Measurements from ENCODE around the gene MAMDC4. TPM values are rescaled to one million over a fixed set of nuclear protein-coding genes. Genes with fewer than 3 reads are reported as not detected.

MAMDC4 gene
- total RNA-seq, 2 donors from 2014 or later, result 18.6 to 27.4 TPM

GRCh38 chr9:136890661-136891060 is 38.5 kb downstream of the MAMDC4 start:
- no peaks in the 10 kb centered on the region for H3K9me3 Mint-ChIP-seq
- no peak for ATAC-seq (replicated peaks)
- no peak overlapping the region for H3K4me3 Mint-ChIP-seq
- H3K27ac Mint-ChIP-seq, result no peak overlapping the region
- H3K36me3 Mint-ChIP-seq (ENCODE audit: low read depth), result peaks cover 56% of the 10 kb centered on the region
- H3K4me1 Mint-ChIP-seq, result peaks cover 11% of the 10 kb centered on the region
- H3K27me3 Mint-ChIP-seq, result no peaks in the 10 kb centered on the region

- peaks cover 23% of the 10 kb centered on the region for H3K4me1 Mint-ChIP-seq
- no peaks in the 10 kb centered on the region for H3K27me3 Mint-ChIP-seq
- ATAC-seq (replicated peaks), result no peak
- peaks cover 62% of the 10 kb centered on the region for H3K36me3 Mint-ChIP-seq (ENCODE audit: low read depth)
- no peak overlapping the region for H3K4me3 Mint-ChIP-seq
- peak overlapping the region; percentile 41 for H3K27ac Mint-ChIP-seq
- H3K9me3 Mint-ChIP-seq, result no peaks in the 10 kb centered on the region
Measured at GRCh38 chr9:136896027-136896426, 43.9 kb downstream of the MAMDC4 start.

- Mint-ChIP-seq H3K4me3 (no peak overlapping the region), H3K9me3 (no peaks in the 10 kb centered on the region), H3K36me3 (ENCODE audit: low read depth) (peaks cover 66% of the 10 kb centered on the region), H3K4me1 (peaks cover 28% of the 10 kb centered on the region), H3K27ac (no peak overlapping the region), H3K27me3 (no peaks in the 10 kb centered on the region)
- ATAC-seq (replicated peaks), result no peak
Measured at GRCh38 chr9:136898483-136899100, 46.4 kb downstream of the MAMDC4 start.

GRCh38 chr9:136899196-136899595 is 47.0 kb downstream of the MAMDC4 start:
- H3K27me3 Mint-ChIP-seq, result no peaks in the 10 kb centered on the region
- no peak overlapping the region for H3K27ac Mint-ChIP-seq
- no peak for ATAC-seq (replicated peaks)
- peaks cover 66% of the 10 kb centered on the region for H3K36me3 Mint-ChIP-seq (ENCODE audit: low read depth)
- no peaks in the 10 kb centered on the region for H3K9me3 Mint-ChIP-seq
- peaks cover 27% of the 10 kb centered on the region for H3K4me1 Mint-ChIP-seq
- no peak overlapping the region for H3K4me3 Mint-ChIP-seq

- peak overlapping the region; percentile 88 for H3K27ac Mint-ChIP-seq
- H3K27me3 Mint-ChIP-seq, result no peaks in the 10 kb centered on the region
- ATAC-seq (replicated peaks), result no peak
- H3K4me1 Mint-ChIP-seq, result peaks cover 25% of the 10 kb centered on the region
- peaks cover 71% of the 10 kb centered on the region for H3K36me3 Mint-ChIP-seq (ENCODE audit: low read depth)
- H3K4me3 Mint-ChIP-seq, result peak overlapping the region; percentile 70
- H3K9me3 Mint-ChIP-seq, result no peaks in the 10 kb centered on the region
Measured at GRCh38 chr9:136900556-136900955, 48.4 kb downstream of the MAMDC4 start.

GRCh38 chr9:136900988-136901515 is 48.9 kb downstream of the MAMDC4 start:
- Mint-ChIP-seq H3K4me3 (peak overlapping the region; percentile 70), H3K9me3 (no peaks in the 10 kb centered on the region), H3K4me1 (peaks cover 27% of the 10 kb centered on the region), H3K36me3 (ENCODE audit: low read depth) (peaks cover 76% of the 10 kb centered on the region), H3K27me3 (no peaks in the 10 kb centered on the region), H3K27ac (peak overlapping the region; percentile 88)
- no peak for ATAC-seq (replicated peaks)

- Mint-ChIP-seq H3K27me3 (no peaks in the 10 kb centered on the region), H3K27ac (peak overlapping the region; percentile 88), H3K9me3 (no peaks in the 10 kb centered on the region), H3K36me3 (ENCODE audit: low read depth) (peaks cover 83% of the 10 kb centered on the region), H3K4me1 (peaks cover 29% of the 10 kb centered on the region), H3K4me3 (peak overlapping the region; percentile 70)
- ATAC-seq (replicated peaks), result peak; percentile 75
Measured at GRCh38 chr9:136901516-136902258, 49.5 kb downstream of the MAMDC4 start.

- Mint-ChIP-seq H3K4me1 (peaks cover 24% of the 10 kb centered on the region), H3K27me3 (no peaks in the 10 kb centered on the region), H3K27ac (peak overlapping the region; percentile 88), H3K36me3 (ENCODE audit: low read depth) (peaks cover 89% of the 10 kb centered on the region), H3K9me3 (no peaks in the 10 kb centered on the region), H3K4me3 (peak overlapping the region; percentile 70)
- peak; percentile 91 for ATAC-seq (replicated peaks)
Measured at GRCh38 chr9:136902259-136902821, 50.2 kb downstream of the MAMDC4 start.

GRCh38 chr9:136903041-136903554 is 51.0 kb downstream of the MAMDC4 start:
- peaks cover 24% of the 10 kb centered on the region for H3K4me1 Mint-ChIP-seq
- peak overlapping the region; percentile 88 for H3K27ac Mint-ChIP-seq
- no peaks in the 10 kb centered on the region for H3K27me3 Mint-ChIP-seq
- no peaks in the 10 kb centered on the region for H3K9me3 Mint-ChIP-seq
- H3K36me3 Mint-ChIP-seq (ENCODE audit: low read depth), result peaks cover 94% of the 10 kb centered on the region
- peak overlapping the region; percentile 70 for H3K4me3 Mint-ChIP-seq
- ATAC-seq (replicated peaks), result peak; percentile 24

- Mint-ChIP-seq H3K9me3 (no peaks in the 10 kb centered on the region), H3K4me1 (peaks cover 15% of the 10 kb centered on the region), H3K4me3 (no peak overlapping the region), H3K27ac (peak overlapping the region; percentile 79), H3K27me3 (no peaks in the 10 kb centered on the region), H3K36me3 (ENCODE audit: low read depth) (peaks cover 95% of the 10 kb centered on the region)
- no peak for ATAC-seq (replicated peaks)
Measured at GRCh38 chr9:136906266-136906665, 54.1 kb downstream of the MAMDC4 start.

GRCh38 chr9:136907011-136907914 is 55.1 kb downstream of the MAMDC4 start:
- H3K9me3 Mint-ChIP-seq, result no peaks in the 10 kb centered on the region
- no peak for ATAC-seq (replicated peaks)
- H3K27me3 Mint-ChIP-seq, result no peaks in the 10 kb centered on the region
- H3K27ac Mint-ChIP-seq, result peak overlapping the region; percentile 25
- H3K4me1 Mint-ChIP-seq, result peaks cover 9% of the 10 kb centered on the region
- H3K36me3 Mint-ChIP-seq (ENCODE audit: low read depth), result peaks cover 96% of the 10 kb centered on the region
- no peak overlapping the region for H3K4me3 Mint-ChIP-seq
